ENCODE data around the gene SLC13A2. TPM values are rescaled to one million over a fixed set of nuclear protein-coding genes. Genes with fewer than 3 reads are reported as not detected.

Gene SLC13A2
- total and polyA plus RNA-seq, 2 of the 4 experiments (the other 2 are of a cell fraction): not detected

- Histone ChIP-seq H3K27me3 (ENCODE audit: control insufficient read depth, insufficient read depth, low read length) (peaks cover 92% of the 10 kb centered on the region), H3K4me1 (ENCODE audit: control insufficient read depth, insufficient read depth, low read length) (no peaks in the 10 kb centered on the region), H2AK5ac (ENCODE audit: low read depth, low read length) (no peak overlapping the region), H3K4me2 (ENCODE audit: low read depth, low read length) (no peak overlapping the region), H3K9ac (ENCODE audit: low read depth, low read length) (no peak overlapping the region), H4K91ac (ENCODE audit: insufficient read depth, low read depth, low read length) (no peak overlapping the region), H3K9me3 (ENCODE audit: control insufficient read depth, insufficient read depth, low read length) (no peaks in the 10 kb centered on the region), H3K9me1 (ENCODE audit: insufficient read depth, low read length) (0 out of 2 replicates have a peak, but pooled peaks cover 9% of the 10 kb centered on the region), H3K79me1 (ENCODE audit: low read depth in 1 of 2, low read length in 2 of 2) (no peaks in the 10 kb centered on the region), H3K4ac (ENCODE audit: low read depth, low read length) (no peak overlapping the region), H4K5ac (ENCODE audit: low read depth, low read length) (no peak overlapping the region), H3K36me3 (ENCODE audit: control insufficient read depth, insufficient read depth, low read length) (no peaks in the 10 kb centered on the region), H3K23ac (ENCODE audit: low read depth, low read length) (no peak overlapping the region), H2BK20ac (ENCODE audit: low read depth, low read length) (no peak overlapping the region), H3K27ac (ENCODE audit: insufficient read depth, low read length) (no peak overlapping the region), H2AFZ (replicated peaks; ENCODE audit: low read length, poor library complexity) (no peak overlapping the region), H4K8ac (ENCODE audit: low read depth in 2 of 2, low read length in 2 of 2) (no peak overlapping the region), H3K18ac (ENCODE audit: low read depth, low read length) (no peak overlapping the region), H2BK5ac (ENCODE audit: low read depth, low read length, poor library complexity, severe bottlenecking) (no peak overlapping the region), H3K4me3 (ENCODE audit: insufficient read depth, low read depth, low read length) (no peak overlapping the region), H4K20me1 (ENCODE audit: insufficient read depth, low read length) (no peaks in the 10 kb centered on the region), H3K56ac (ENCODE audit: extremely low read depth, insufficient read depth, low read length) (no peak overlapping the region), H2AK9ac (replicated peaks; ENCODE audit: low read depth, low read length, poor library complexity) (peak overlapping the region; percentile 5), H3K14ac (replicated peaks; ENCODE audit: low read depth, low read length) (no peak overlapping the region), H2BK15ac (ENCODE audit: low read depth, low read length) (no peak overlapping the region), H2BK120ac (ENCODE audit: low read depth, low read length) (no peak overlapping the region)
- TF ChIP-seq MAFK (IDR thresholded peaks at IDR 0.05; ENCODE audit: low read depth, low read length): 0 out of 2 replicates have a peak, but pooled peaks have one; percentile 12
- TF ChIP-seq USF2 (IDR thresholded peaks at IDR 0.05; ENCODE audit: low read depth, low read length): no peak
- no peak for TF ChIP-seq RAD21 (IDR thresholded peaks at IDR 0.05; ENCODE audit: low read length)
- DNase-seq: no peak
- 20% methylated on average over 2 of the region's 7 CpGs; no CpG with 5 or more reads in 1 of the 2 experiments for WGBS, 2 experiments (ENCODE audit: extremely low coverage in 2 of 2, insufficient read length in 1 of 2)
- POLR2A ChIA-PET (ENCODE audit: unreplicated experiment): no interaction called here
- no peak for ATAC-seq (ENCODE audit: low read depth)
- CTCF ChIA-PET: no interaction called here
- dilution Hi-C loops (cut with HindIII; ENCODE audit: low sequenced_read_pairs, unreplicated experiment) (no loop called here), intact Hi-C loops (cut with micrococcal nuclease) (no loop called here), in situ Hi-C loops (cut with MboI; ENCODE audit: low sequenced_read_pairs) (no loop called here)
- no TSS peak for BruUV-seq (replicated peaks)
Measured at GRCh38 chr17:28509789-28510188, 36.3 kb downstream of the SLC13A2 start.
